Tongue (tissue), 2 donors: Measurements from ENCODE around the gene KIF2A. TPM values are rescaled to one million over a fixed set of nuclear protein-coding genes. Genes with fewer than 3 reads are reported as not detected.
A peak's percentile ranks its signal among the peaks of the same experiment; 100 is the strongest.

Experiments
- DNase-seq: peaks from one replicate; pipeline ENCODE4 v3.0.0-alpha.2; 2015
- total RNA-seq: library from RNA; depleted of rRNA; stranded (reverse); fragments of >200 nt; gene quantifications from one replicate; pipeline ENCODE4 v1.2.3, GENCODE V29; 2014

The KIF2A gene
- total RNA-seq: 44.8 TPM

GRCh38 chr5:62305715-62306322 is at the start of gene KIF2A:
TSS of gene KIF2A (plus strand) at chr5:62306206. CDS start at chr5:62306473, 267 bp downstream.
- peak; percentile 97 for DNase-seq

GRCh38 chr5:62257020-62257367 is 49.0 kb upstream of the KIF2A start:
- no peak for DNase-seq

- DNase-seq: no peak
These were observed 47.4 kb upstream of the KIF2A start for GRCh38 chr5:62258654-62259053.

GRCh38 chr5:62259699-62260250 is 46.2 kb upstream of the KIF2A start:
- DNase-seq: peak; percentile 74

GRCh38 chr5:62260513-62260912 is 45.5 kb upstream of the KIF2A start:
- DNase-seq: peak; percentile 70

- no peak for DNase-seq
These were observed 42.6 kb upstream of the KIF2A start for GRCh38 chr5:62263401-62263800.

GRCh38 chr5:62265648-62266112 is 40.3 kb upstream of the KIF2A start:
- no peak for DNase-seq

GRCh38 chr5:62266573-62266972 is 39.4 kb upstream of the KIF2A start:
- no peak for DNase-seq

- peak; percentile 29 for DNase-seq
These were observed 37.8 kb upstream of the KIF2A start for GRCh38 chr5:62268234-62268633.

GRCh38 chr5:62268792-62269191 is 37.2 kb upstream of the KIF2A start:
- no peak for DNase-seq

- DNase-seq: no peak
These were observed 34.6 kb upstream of the KIF2A start for GRCh38 chr5:62271370-62271769.

- no peak for DNase-seq
These were observed 34.1 kb upstream of the KIF2A start for GRCh38 chr5:62271870-62272269.

GRCh38 chr5:62273687-62274086 is 32.3 kb upstream of the KIF2A start:
- DNase-seq: no peak

- no peak for DNase-seq
These were observed 30.4 kb upstream of the KIF2A start for GRCh38 chr5:62275581-62275980.

GRCh38 chr5:62281411-62281810 is 24.6 kb upstream of the KIF2A start:
- DNase-seq: no peak

- DNase-seq: no peak
These were observed 23.9 kb upstream of the KIF2A start for GRCh38 chr5:62282064-62282463.

- no peak for DNase-seq
These were observed 23.0 kb upstream of the KIF2A start for GRCh38 chr5:62283005-62283404.

GRCh38 chr5:62283861-62284260 is 22.1 kb upstream of the KIF2A start:
- DNase-seq: no peak

- no peak for DNase-seq
These were observed 20.8 kb upstream of the KIF2A start for GRCh38 chr5:62284946-62285891.

GRCh38 chr5:62286834-62287233 is 19.2 kb upstream of the KIF2A start:
- DNase-seq: no peak

- DNase-seq: no peak
These were observed 18.8 kb upstream of the KIF2A start for GRCh38 chr5:62287237-62287636.

- DNase-seq: no peak
These were observed 17.9 kb upstream of the KIF2A start for GRCh38 chr5:62288118-62288517.

GRCh38 chr5:62289813-62290212 is 16.2 kb upstream of the KIF2A start:
- no peak for DNase-seq
